Activated CD4-positive, alpha-beta T cell treated with anti-CD3 and anti-CD28 coated beads for 48 hours (primary cell): ENCODE results near the gene BCL2L13.
A peak's percentile ranks its signal among the peaks of the same experiment; 100 is the strongest.

Experiments
- DNase-seq: peaks from one replicate; pipeline ENCODE4 v3.0.0-alpha.2; 2020

Gene BCL2L13

DNA sequence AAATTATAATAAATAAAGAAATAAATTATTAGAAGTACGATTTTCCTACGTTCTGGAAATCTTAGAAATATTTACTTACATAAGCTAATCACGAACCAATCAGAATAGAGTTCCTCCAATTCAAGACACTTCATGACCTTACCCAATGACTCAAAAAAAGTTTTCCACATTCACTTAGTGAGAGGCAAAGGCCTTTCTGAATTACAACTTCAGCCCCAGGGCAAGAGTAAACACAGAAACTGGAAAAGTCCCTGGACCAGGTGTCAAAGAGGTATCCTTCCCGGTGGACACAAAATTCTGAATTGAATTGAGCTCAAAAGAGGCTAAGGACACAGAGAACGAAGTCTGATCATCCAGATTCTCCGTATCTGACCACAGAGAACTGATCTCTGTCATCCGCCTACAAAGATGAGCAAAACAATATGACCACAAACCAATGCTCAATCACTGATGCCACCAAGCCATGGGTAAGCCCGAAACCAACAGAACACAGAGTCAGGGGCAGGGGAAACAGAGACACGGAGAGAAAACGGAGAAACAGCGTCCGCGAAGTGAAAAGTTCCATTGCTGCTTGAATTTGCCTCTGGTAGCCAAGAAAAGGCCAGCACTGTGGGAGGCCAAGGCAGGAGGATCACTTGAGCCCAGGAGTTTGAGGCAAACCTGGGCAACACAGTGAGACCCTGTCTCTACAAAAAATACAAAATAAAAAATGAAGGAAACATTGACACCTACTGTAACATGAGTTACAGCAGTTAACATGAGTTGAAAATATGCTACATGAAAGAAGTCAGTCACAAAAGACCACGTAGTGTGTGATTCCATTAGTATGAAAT, 128.9 kb downstream of the BCL2L13 start:
- DNase-seq: peak; percentile 77

DNA sequence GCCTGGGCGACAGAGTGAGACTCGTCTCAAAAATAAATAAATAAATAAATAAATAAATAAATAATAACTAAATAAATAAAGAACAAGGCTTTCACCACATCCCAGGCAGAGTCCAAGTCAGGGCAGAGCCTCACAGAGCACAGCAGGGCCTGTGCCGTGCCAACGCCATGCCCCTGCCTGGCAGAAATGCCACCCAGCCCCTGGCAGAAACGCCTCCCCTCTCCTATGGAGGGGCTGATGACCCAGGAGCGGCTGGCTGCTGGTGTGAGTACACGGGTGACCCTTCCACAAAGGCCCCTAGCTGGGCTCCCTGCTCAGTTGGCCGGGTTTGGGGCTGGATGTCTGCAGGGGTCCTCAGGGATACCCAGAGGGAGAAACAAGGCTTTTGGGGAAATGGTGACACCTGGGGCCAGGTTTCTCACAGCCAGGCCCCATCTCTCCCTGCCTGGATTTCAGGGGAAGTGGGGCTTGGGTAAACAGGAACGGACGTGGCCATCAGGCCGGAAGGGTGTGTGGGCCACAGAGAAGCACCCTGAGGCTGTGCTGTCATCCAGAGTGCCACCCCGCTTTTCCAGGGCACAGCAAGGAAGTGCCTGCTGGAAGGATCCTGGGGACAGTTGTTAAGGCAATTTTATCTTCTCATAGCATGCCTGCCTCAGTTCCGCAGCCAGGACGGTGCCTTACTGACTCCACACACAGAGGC, 130.6 kb downstream of the BCL2L13 start:
- no peak for DNase-seq

DNA sequence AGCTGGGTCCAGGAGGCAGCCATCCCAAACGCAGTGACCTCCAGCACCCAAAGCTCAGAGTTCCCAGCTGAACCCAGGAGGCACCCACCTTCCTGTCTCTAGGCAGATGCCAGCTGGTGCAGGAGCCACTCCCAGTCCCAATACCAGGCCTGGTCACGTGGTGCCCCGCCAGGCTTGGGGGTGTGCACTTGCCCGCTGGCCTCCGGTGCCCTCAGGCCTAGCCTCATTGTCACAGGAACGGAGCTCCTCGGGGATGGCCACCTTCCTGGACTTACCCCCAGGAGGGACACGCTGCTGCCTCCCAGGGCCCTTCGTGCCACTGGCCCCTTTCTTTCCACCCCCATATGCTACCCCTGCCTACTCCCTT, 131.1 kb downstream of the BCL2L13 start:
- DNase-seq: no peak

DNA sequence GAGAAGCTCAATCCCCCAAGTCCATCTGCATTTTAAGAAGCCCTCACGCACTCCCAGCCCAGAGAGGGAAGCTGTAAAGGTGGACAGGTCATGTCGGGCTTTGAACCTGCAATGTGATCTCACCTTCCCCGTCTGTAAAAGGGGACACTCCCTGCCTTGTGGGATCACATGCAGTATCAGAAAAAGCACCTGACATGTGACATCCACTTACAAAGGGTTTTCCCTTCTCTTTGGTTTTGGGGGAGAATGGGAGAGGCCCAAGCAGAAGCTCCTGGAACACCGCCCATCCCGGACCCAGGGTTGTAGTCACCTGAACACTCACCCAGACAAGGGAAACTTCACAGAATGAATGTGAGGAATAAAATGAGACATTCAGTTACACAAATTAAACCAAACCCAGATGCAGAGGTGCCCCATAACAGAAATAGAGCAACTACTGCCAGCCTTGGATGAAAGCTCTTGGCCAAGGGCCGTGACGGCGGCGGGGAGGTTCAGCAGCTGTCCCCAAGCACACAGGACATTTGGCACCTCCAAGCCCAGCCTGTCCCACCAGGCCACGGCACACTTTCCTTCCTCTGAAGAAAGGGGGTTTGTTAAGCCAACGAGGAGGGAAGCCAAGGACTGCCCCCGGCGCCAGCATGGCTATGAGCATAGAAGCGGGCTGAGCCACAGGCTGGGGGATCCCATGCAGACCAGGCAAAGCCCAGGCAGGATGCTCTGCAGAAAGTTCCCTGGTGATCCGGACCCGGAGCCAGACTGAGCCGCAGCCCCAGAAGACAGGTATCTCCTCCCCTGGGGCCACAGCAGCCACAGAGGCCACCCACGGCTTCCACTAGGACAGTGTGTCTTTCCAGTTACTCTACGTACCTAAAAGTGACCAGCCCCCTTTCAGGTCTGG, 131.9 kb downstream of the BCL2L13 start:
- no peak for DNase-seq

DNA sequence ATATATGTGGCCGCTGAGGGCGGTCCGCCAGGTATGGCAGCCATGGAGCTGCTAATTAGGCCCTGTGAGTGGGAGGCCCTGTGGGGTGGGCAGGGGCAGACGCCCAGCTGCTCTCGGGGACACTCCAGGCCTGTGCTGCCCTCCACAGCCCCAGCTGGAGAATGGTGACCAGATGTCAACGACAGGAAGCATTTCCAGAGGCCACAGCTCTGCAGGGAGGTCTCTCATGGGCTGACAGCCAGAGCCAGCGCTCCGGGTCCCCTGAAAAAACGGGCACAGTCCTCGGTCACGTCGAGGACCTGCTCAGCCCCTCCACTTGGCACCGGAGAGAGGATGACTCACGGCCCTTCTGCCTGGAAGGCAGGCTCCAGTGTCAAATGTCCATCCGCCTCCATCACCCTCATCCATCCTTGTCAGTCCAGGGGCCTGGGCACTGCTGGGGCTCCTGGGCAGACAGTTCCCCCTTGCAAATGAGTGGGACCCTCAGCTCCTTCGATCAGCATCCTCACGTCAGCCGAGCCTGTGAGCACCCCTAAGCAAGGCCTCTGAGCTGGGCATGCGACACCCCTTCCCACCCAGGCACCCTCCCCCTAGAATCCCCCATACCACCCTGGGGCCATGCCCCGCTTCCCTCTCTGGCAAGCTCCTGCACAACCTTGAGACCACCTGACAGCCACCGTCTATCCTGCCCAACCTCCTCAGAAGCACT, 133.8 kb downstream of the BCL2L13 start:
- DNase-seq: no peak

DNA sequence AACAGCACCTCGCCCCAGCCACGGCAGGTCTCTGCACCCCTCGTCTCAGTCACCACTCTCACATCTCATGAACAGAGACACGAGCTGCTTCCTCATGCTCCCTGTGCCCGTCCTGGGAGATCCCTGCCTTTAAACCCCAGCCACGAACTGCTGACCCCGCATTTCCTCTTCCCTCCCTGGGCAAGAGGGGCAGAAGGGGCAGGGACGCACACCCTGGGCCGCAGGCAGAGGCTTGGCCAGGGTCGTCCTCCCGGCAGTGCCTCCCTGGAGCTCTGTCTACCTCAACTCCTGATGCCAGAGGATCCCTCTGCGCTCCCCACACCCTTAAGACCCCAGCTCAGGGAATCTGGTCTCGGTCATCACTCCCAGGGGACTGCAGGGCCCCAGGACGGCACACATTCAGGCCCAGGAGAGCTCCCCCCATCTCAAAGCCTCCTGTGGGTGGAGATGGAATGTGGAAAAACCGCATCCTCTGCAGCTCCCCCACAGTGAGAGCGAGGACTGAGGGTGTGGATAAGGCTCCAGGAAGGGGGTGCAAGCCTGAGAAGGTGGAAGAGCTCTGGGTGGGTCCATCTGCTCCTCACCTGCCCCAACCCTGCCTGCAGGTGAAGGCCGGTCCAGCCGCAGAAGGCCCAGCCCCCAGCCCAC, 134.5 kb downstream of the BCL2L13 start:
- no peak for DNase-seq

DNA sequence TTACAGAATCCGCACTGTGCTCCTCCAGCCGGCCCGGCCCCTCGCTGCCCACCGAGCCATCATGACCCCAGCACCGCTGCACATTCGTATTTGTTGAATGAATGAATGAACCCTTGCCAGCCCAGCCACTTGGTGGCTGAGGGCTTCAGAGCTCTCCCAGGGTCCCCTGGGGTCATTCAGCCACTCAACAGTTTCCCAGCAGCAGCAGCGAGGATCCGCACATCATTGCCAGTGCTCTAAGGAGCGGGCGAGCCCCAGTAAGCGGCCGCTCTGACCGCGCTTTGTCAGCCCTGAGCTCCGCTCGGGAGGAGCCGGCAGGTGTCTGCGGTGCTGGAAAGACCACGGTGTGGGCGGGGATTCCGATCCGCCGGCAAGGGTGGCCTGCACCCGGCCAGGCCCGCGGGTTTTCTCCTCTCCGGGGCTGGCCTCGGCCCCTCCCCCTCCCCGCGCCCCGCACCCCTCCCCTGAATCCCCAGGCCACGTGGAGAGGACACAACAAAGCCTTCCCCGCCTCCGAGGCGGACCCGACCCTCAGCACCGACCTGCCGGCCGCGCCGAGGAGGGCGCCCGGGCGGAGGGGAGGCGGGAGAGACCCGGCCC, 135.1 kb downstream of the BCL2L13 start:
- DNase-seq: peak; percentile 72

DNA sequence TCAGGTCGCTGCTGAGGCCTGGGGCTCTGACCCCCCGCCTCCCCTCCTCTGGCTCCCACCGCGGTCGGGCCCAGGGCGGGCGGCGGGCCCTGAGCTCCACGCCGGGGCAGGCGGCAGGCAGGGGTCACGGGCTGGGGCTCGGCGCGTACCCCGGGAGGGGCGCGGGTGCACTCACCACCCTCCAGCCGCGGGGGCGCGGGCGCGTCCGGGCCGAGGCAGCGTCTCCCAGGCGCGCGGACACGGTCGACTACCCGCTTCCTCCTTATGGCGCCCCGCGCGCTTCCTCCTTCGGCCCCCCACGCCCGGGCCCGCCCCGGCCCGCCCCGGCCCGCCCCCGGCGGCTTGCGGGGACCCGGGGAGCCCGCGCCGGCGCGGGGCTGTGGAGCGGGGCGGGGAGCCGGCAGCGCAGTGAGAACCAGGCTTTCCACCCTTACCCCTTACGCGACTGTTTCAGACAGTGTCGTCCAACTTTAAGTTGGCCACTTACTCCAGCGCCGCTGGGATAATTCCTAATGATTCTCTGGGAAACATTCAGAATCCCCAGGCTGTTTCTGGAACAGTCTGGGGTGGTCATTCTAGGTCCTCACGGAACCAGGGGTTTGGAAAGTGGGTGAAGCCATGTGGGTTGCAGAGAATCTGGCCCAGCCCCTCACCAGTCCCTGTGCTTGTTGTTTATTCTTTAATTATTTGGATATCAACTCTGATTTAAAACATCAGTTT, 135.8 kb downstream of the BCL2L13 start, which contains the start of gene BID:
Gene BID (minus strand): TSS at position 264 of the 720 bp plus-strand sequence. CDS start 24,353 bp downstream, outside the sequence.
- no peak for DNase-seq

DNA sequence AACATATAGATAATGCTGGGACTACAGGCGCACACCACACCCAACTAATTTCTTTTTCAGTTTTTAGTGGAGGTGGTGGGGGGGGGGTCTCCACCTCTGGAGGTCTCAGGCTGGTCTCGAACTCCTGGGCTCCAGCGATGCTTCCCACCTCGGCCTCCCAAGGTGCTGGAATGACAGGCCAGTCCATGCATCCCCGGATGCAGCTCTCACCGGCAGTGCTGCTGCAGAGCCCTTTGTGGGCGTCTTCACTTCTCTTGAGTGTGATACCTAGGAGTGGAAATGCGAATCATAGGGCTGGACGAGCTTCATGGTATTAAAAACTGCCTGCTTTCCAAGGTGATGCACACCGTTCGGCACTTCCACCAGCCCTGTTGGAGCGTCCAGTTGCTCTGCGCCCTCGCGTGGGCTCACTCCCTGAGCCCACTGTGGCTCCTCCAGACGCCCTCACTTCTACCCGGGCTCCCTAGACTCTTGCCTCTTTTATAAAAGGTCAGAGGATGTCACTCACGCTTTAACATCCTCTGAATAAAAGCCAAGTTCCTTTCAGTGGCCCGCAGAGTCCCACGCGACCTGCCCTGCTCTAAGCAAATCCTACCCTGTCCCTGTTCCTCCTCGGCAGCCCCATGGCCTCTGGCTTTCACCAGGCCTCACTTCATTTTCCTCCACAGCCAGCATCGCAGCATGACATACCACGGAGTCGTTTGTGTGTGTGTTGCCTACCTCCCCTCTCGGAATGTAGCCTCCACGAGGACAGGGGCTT, 136.5 kb downstream of the BCL2L13 start:
- no peak for DNase-seq

DNA sequence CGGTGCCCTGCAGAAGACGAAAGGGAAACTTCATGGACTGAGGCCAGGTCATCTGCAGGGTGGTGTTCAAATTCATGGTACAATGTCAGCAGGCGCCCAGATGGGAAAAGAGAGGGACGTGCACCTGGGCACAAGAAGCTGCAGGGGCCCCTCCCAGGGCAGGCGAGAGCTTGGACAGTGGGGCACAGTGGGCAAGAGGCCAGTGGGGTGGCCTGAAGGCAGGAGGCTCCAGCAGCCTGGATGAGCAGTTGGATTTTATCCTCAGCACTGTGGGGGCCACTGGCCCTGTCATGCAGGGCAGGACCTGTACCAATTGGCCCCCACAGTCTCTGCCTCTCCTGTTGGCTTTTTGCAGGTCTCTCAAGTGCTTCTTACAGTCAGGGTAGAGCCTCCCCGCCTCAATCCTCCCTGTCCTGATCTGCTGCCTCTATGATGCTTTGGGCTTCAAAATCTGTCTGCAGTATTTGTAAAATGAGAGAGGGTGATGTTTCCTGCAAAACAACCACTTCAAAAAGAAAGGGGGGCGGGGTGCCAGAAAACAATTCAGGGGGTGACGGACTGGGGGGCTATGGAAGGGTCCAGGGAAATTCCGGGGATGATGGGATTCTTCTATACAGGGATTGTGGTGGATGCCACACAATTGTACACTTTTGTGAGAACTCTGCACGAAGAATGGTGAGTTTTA, 137.4 kb downstream of the BCL2L13 start:
- no peak for DNase-seq

DNA sequence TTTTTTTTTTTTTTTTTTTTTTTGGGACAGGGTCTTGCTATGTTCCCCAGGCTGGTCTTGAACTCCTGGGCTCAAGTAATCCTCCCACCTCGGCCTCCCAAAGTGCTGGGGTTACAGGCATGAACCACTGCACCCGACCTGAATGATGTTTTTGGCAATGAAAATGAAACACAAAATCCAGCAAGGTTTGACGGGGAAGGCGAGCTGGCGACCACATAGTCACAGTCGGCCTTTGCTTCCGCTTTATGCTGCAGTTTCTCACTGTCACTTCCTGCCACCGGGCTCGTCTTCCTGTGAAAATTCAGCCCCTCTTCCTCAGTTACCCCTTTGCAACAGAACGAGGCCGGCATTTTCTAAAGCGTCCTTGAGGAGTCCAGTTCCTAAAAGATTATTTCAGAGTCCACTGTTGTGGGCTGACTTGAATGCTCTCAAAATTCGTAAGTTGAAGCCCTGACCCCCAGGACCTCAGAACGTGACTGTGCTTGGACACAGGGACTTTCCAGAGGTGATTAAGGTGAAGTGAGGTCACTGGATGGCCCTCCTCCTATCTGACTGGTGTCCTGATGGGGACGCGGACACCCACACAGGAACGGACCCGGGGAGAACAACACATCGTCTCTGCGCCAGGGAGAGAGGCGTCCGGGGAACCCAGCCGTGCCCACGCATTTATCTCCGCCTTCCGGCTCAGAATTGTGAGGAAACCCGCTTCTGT, 138.6 kb downstream of the BCL2L13 start:
- peak; percentile 75 for DNase-seq

DNA sequence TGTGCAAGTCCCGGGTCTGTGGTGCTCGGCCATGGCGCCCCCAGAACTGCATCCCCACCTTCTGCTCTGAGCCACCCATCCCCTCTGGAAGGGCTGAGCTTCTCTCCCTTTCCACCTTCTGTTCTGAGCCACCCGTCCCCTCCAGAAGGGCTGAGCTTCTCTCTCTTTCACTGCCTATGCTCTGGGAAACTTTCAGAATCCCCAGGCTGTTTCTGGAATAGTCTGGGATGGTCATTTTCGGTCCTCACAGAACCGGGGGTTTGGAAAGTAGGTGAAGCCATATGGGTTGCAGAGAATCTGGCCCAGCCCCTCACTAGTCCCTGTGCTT, 139.1 kb downstream of the BCL2L13 start:
- no peak for DNase-seq

DNA sequence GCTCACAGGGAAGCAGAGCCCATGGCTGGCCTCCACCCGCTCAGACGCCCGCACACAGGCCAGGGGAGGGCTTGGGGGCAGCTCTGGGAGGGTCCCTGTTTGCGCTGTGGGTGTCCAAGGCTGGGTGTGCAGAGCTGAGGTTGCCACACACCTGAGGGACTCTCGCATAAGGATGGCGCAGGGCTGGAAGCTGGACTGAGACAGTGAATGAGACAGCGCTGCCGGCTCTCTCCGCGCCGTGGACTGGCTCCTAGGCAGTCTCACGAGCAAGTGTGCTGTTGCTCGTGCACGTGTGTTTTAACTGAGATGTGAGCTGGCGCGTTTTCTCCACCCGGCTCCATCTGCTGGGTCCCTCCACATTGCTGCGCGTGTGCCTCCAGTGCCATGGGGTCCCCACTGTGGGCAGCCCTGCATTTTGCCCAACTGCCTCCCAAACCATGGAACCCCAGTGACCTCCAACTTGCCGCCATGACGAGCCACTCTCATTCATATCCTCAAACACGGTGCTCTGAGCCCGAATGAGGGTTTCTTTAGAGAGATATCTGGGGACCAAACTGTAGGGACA, 139.9 kb downstream of the BCL2L13 start:
- DNase-seq: no peak

DNA sequence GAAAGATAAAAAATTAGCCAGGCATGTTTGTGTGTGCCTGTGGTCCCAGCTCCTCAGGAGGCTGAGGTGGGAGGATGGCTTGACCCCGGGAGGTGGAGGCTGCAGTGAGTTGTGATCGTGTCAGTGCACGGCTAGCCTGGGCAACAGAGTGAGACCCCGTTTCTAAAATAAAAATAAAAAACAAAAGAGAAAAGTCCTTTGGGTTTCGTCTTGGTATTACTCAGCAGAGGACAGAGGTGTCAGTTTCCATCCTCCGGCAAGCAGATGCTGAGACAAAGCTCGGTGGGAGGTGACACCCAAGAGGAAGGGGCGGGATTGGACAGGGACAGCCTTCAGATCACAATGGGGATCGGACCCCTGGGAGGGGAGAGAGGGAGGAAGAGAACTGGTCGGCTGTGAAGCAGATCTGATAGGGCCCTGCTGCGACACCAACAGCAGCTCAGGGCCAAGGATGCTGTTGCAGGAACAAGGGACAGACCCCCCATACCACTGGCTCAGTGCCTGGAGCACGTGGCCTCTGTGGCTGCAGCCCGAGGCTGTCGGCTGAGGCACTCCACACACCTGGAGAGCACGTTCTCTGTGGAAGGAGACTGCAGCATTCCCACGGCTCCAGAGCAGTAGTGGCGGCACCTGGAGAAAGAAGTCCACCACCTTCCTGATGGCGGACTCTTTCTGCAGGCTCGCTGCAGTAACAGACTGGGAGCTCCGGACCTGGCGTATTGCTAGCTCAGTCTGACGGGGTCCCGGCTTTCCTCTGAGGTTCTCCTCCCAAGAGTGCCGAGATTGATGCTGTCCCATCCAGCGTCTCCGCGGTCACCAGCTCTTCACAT, 140.9 kb downstream of the BCL2L13 start:
- DNase-seq: no peak

DNA sequence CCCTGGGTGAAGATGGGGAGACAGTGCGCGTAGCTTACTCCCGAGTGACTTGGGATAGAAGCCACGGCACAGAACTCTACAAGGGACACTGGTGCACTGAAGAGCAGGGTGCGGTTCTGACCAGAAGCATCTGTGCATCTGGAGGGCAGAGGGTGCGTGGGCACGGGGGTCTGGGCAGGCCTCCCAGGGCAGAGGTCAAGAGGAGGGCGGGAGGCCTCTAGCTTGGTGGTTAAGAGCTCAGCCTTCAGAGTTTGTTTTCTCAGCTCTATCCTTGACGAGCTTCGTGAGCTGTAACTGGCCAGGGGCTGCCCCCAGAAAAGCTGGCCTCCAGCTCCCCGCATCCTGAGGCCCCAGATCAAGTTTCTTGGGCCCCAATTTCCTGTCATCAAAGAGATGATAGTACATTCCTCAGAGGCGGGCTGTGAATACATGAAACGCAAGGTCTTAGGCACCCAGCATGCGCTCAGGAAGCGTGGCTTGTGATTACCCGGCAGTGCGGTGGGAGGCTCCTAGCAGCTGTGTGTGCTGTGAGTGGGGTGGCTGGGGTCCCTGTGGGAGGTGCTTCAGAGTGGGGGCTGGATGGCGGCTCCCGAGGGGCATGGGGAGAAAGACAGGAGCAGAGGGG, 141.7 kb downstream of the BCL2L13 start:
- no peak for DNase-seq
